Choroid plexus epithelial cell (primary cell): ENCODE results near the gene ZNF609.

ENCODE experiments used
- DNase-seq: peaks from one replicate; pipeline ENCODE4 v3.0.0-alpha.2; 2010; ENCODE audit warnings: low read depth
- H3K4me3 ChIP-seq: 2 replicates; pipeline ENCODE4 v1.5.1; 2011; ENCODE audit warnings: low read depth, mild to moderate bottlenecking, control low read depth, low read length, moderate library complexity
- TF ChIP-seq, protein P1 (sequence below): conservative IDR thresholded peaks from 2 replicates; pipeline ENCODE4 v1.5.1; 2011; ENCODE audit warnings: low read depth, mild to moderate bottlenecking, control low read depth, inconsistent platforms, low read length, moderate library complexity

Gene ZNF609

DNA sequence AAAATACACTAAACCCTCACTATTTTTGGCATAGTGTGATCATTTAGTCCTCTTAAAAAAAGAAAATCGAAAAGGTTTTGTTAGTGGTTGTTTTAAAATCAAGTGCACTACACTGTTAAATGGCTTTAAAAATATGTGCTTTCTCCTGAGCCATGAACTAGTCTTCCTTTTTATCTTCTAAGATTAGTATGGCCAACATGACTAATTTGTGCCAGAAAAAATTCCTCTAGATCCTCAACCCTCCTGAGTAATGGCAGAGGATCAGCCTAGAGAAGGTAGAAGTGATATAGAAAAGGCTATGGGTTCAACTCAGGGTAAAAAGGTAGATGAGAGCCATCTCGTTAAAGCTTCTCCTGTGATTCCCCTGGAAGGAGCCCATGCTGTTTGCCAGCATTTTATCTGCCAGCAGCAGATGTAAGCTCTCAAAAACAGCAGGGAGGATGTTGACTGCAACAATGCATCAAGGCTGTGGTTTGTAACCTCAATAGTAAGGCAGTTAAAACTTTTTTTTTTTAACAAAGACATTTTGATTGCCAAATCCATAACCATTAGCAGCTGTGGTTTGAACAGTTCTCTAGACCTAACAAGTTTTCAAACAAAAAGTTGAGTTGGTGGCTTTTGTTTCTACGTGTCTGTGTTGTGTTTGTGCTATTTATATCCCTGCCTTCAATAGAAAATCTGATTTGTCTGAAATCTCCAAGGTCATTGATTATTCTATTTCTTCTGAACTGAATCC, 30.2 kb upstream of the ZNF609 start:
- TF ChIP-seq, protein P1, sequence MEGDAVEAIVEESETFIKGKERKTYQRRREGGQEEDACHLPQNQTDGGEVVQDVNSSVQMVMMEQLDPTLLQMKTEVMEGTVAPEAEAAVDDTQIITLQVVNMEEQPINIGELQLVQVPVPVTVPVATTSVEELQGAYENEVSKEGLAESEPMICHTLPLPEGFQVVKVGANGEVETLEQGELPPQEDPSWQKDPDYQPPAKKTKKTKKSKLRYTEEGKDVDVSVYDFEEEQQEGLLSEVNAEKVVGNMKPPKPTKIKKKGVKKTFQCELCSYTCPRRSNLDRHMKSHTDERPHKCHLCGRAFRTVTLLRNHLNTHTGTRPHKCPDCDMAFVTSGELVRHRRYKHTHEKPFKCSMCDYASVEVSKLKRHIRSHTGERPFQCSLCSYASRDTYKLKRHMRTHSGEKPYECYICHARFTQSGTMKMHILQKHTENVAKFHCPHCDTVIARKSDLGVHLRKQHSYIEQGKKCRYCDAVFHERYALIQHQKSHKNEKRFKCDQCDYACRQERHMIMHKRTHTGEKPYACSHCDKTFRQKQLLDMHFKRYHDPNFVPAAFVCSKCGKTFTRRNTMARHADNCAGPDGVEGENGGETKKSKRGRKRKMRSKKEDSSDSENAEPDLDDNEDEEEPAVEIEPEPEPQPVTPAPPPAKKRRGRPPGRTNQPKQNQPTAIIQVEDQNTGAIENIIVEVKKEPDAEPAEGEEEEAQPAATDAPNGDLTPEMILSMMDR: peak; percentile 6
- no peak overlapping the region for H3K4me3 ChIP-seq
- peak; percentile 98 for DNase-seq

DNA sequence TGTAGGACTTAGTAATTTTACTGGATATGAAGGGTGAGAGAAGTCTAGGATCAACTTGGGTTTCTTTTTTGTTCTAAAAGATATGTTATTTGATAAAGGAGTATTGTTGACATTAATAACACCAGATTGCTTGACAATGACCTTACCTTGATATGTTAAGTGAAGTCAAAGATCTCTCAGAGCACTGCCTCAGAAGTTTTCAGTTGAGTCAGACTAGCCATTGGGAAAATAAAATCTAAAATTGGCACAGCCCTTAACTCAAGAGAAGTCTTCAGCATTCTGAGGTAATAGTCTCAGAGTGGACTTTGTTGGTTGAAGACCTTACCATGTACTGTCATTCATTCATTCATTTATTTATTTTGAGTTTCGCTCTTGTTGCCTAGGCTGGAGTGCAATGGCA, 22.4 kb upstream of the ZNF609 start:
- TF ChIP-seq, protein P1: no peak
- no peak for DNase-seq
- no peak overlapping the region for H3K4me3 ChIP-seq

DNA sequence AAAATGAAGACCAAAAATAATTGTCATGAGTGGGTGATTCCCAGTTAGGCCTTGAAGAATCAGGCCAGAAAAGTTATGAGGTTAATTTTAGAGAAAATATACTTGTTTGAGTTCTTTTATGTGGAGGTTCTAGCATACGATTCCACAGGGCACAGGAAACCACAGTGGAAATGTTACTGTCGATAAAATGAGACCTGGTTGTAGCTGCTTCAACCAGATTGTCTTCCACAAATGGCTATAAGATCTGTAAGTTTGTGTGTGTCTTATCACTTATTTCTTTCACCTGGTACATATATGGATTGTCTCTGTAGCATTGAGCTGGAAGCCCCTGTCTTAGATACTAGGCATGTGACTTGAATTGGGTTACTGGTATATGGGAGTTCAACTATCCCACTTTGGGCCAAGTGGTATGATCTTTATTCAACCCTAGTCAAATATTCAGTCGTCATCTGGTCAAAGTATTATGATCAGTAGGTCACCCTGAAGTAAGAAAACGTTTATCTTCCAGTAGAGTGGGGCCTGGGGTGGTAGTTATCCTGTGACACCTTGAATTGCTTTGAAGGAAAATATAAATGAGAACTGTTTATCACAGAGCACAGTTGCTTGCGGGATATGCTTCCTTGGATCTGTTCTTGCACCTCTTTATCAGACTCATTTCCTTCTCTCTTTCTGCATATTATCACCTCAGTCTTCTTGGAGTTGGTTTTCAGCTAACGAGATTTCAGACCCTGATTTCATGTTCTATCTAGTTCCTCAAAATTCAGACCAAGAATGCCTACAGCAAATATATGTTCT, 21.5 kb upstream of the ZNF609 start:
- DNase-seq: no peak
- no peak overlapping the region for H3K4me3 ChIP-seq
- TF ChIP-seq, protein P1: no peak

DNA sequence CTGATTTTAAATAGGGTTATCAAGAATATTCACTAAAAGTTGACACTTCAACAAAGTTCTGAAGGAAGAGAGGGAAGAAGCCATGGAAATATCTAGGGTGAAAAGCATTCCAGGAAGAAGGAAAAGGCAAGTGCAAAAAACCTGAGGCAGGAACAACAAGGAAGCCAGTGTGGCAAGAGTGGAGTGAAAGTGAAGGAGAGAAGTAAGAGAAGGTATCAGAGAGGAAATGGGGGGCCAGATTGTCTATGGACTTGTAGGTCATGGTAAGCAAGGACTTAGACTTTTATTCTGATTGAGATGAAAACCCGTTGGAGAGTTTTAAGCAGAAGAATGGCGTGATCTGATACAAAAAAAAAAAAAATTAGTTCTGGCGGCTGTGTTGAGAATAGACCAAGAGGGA, 18.5 kb upstream of the ZNF609 start:
- H3K4me3 ChIP-seq: no peak overlapping the region
- TF ChIP-seq, protein P1: no peak
- no peak for DNase-seq

DNA sequence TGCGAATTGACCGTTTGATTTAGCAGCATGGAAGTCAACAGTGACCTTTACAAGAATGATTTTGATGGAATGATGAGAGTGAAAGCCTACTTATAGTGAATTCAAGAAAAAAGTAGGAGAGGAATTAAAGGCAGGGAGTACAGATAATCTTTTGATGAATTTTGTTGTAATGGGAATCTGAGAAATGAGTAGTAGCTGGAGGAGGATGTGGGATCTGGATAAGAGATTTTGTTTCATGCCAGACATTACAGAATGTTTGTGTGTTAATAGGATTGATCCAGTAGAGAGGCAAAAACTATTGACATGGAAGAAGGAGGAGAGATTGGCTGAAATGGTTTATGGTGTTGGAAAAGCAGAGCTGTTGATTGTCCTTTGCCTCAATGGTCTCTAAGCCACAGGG, 17.4 kb upstream of the ZNF609 start:
- TF ChIP-seq, protein P1: no peak
- H3K4me3 ChIP-seq: no peak overlapping the region
- no peak for DNase-seq

DNA sequence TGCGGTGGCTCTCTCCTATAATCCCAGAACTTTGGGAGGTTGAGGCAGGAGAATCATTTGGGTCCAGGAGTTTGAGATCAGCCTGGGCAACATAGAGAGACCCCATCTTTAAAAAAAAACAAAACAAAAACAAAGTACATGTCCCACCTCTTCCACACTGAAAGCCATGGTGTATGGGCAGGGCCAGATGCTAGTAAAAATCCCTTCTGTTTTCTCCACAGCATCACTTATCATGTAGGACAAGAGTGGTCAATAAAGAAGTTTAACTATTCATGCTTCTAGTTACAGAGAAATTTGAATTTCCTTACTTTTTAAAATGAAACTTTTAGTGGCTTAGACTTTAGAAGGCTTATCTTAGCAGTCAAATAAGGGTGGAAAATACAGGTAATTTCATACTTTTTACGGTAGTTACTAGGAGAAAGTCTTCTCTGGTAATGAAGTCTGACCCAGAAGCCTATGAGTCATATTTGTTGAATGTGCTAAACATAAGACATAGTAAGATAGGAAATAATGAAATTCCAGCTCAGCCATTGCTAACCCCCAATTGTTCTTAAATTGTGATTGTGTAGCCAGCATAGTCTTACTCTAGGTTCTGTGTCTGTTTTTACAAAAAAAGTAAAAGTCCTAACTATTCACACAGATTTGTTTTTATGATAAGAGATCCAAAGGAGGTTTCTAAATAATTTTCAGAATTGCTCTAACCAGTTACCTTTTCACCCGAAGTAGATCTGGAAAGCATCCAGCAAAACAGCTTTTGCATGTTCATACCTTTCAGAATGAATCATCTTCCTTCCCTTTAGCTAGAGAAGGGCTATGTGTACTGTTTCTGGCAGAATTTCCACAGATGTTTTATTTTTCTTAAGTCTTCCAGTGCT, 16.4 kb upstream of the ZNF609 start:
- peak; percentile 96 for DNase-seq
- TF ChIP-seq, protein P1: no peak
- H3K4me3 ChIP-seq: no peak overlapping the region
